HG02642 (cell line): ENCODE results near the gene IL17RD.

Experiments used
- ATAC-seq: cut with Tn5 transposase; IDR thresholded peaks from one replicate; pipeline ENCODE4 v1.9.1; 2021; ENCODE audit warnings: mild to moderate bottlenecking; ENCODE audit not compliant: unreplicated experiment, poor library complexity

Gene IL17RD

DNA sequence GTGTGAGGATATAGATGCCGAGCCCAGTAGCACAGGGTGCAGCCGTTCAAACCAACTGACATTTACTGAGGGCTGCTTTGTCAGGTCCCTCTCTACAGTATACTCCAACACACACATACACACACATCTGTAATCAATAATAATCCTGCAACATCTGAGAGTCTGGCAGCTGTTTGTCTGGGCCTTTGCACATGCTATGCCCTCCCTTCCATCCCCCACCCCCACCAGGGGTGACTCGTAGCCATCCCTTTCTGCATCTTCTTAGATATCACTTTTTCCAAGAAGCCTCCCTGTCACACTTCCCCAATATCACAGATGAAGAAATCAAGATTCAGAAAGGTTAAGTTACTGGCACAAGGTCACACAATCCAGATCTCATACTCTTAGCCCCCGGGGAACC lies 91.0 kb downstream of the IL17RD start:
- ATAC-seq: no peak

DNA sequence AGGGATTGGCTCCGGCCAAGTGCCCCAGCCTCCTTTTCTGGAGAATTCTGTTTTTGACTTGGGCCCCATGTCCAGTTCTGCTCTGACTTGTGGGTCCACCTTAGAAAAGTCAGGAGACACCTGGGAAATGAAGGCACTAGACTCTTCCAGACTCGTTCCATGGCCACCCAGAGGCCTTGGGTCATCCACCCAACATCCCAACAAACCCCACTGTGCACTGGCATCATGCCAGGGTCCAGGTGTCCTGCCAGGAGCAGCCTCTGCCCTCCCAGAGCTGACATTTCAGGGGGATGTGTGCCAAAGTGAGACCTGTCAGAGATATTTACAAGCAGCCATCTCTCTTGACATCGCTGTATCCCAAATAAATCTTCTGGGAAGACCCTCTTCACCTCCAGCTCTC lies 91.5 kb downstream of the IL17RD start:
- no peak for ATAC-seq

- no peak for ATAC-seq
Observed at GRCh38 chr3:57069503-57069902, 95.7 kb downstream of the IL17RD start.

DNA sequence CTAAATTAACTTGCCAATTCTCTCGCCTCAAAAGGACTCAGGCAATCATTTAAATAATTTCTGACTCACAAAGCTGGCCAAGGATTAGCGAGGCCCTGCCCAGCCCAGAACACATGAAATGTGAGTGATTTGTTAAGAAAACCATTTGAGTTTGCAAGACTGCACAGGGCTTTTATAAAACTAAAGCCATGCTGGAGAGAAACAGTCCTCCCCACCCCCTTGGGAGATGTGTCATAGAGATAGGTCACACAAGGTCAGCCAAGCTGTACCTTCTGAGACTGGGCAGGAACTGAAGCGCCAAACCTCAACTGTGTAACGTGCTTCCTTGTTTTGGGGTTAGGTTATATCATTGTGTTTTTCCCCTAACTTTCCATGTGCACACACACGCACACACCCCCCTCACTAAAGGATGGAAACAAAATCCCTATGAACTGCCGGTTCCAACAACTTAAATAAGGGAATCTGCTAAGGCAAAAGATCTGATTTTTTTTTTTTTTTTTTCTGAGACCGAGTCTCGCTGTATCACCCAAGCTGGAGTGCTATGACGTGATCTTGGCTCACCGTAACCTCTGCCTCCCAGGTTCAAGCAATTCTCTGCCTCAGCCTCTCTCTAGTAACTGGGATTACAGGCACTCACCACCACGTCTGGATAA lies 96.6 kb downstream of the IL17RD start:
- peak; percentile 97 for ATAC-seq

- ATAC-seq: no peak
Observed at GRCh38 chr3:57066471-57066870, 98.7 kb downstream of the IL17RD start.

DNA sequence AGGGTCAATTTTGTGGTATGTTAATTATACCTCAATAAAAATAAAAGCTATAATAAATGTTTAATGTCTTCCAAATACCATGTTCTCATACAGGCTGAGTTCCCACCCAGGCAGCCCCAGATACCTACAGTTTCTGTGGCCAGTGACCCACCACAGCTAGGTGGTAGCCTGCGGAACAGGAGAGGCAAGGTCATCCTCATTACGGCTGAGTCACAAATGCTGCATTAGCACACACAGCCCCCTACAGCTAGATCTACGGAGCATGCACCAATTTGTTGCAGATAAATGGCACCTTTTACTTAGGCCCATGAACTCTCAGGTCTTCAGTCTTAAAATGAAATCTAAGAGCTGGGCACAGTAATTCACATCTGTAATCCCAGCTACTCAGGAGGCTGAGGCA lies 99.6 kb downstream of the IL17RD start:
- no peak for ATAC-seq

- no peak for ATAC-seq
Observed at GRCh38 chr3:57064572-57064971, 100.6 kb downstream of the IL17RD start.

- no peak for ATAC-seq
Observed at GRCh38 chr3:57064001-57064400, 101.2 kb downstream of the IL17RD start.

DNA sequence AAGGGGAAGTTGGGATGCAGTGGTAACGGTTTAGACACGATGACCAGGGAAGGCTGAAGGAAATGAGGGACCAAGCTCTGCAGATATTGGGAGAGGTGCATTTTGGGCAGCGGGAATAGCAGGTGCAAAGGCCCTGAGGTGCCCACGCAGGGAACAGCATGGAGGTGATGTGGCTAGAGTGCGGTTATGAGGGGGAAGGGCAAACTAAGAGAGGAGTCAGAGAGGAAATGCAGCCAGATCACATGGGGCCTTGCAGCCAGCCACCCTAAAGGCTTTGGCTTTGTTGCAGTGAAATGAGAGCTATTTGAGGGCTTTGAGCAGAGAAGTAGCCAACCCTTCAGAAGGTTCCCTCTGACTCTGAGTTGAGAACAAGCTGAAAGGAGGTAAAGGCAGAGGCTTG lies 102.1 kb downstream of the IL17RD start:
- ATAC-seq: no peak

DNA sequence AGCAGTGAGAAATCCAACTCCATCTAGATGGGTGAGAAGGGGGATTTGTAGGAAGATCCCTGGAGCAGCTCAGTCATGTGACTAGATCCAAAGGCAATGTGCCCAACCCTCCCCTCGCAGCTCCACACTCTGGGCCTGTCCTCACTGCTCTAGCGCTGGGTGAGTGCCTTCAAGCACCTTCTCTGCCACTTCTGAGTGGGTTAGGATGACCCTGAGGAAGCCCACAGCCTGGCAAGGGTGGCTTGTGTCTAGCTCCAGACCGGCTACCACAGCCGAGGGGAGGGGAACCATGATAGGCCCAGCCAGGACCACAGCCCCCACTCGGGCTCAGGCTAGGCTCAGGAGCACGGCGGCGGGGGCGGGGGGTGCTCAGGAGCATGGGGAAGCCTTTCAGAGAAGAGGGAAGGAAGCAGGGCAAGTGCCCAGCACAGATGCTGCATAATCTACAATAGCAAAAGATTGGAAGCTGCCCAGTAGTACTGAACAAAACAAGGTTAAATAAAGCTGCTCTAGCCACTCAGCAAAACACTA lies 103.0 kb downstream of the IL17RD start:
- no peak for ATAC-seq

DNA sequence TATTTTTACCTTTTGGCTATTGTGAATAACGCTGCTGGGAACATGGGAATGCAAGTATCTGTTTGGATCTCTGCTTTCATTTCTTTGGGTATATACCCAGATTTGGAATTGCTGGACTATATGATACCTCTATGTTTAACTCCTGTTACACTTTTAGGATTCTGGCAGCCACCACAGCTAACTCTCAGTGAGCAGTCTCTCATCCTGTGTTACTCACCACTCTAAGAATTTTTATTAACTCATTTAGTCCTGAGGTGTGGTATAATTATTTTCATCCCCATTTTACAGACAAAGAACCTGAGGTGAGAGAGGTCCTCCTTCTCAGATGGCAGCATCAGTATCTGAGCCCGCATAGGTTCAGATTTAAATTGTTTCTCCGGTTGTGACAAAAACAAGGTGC lies 103.6 kb downstream of the IL17RD start:
- no peak for ATAC-seq

- ATAC-seq: no peak
Observed at GRCh38 chr3:57060089-57060821, 104.9 kb downstream of the IL17RD start, which contains the start of gene SPATA12. Gene SPATA12 (plus strand): TSS chr3:57060664. CDS start chr3:57073695, 13,031 bp downstream.

- ATAC-seq: no peak
Observed at GRCh38 chr3:57059411-57059810, 105.7 kb downstream of the IL17RD start.

GRCh38 chr3:57057351-57057750 lies 107.8 kb downstream of the IL17RD start:
- no peak for ATAC-seq

GRCh38 chr3:57053122-57053521 lies 112.0 kb downstream of the IL17RD start:
- ATAC-seq: no peak

GRCh38 chr3:57052662-57053061 lies 112.5 kb downstream of the IL17RD start:
- no peak for ATAC-seq

DNA sequence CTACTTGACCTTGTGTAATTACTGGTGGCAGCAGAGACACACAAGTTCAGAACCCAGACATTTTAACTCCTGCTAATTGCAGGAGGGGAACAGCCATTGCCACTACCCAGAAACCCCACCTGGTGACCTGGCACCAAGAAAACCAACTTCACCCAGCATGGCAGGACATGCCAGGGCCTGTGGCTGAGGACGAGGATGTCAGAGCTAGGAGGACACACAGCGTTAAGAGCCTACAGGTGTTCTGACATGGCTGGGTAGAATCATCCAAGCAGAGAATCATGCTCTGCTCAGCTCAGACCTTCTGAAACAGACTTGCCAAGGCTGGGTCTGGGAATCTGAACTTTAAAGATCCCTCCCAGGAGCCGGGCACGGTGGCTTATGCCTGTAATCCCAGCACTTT lies 116.4 kb downstream of the IL17RD start:
- ATAC-seq: no peak

DNA sequence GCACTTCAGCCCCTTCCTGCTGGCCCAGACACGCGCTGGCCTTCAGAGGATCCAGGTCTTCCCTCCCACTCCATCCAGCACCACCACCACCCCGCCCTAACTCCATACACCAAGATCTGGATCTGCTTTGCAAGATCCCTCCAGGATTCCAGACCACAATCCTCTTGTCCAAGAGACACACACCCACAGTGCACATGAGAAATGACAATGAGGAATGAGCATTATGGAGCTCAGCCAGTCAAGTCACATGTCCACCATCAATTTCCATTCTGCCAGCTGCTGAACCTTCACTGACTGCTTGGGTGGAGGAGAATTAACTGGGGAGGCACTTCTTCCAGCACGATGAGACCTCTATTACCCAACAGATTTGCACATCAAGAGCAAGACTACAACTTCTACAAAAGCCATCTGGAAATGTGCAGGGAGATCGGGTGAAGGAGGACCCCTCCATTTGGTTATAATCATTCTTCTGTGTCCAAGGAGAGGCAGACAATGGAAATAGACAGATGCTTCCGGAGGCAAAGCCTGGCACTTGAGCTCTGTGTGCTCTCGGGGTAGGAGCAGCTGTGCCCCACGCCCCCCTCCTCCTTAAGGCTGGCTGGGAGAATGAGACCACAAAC lies 117.0 kb downstream of the IL17RD start:
- no peak for ATAC-seq

DNA sequence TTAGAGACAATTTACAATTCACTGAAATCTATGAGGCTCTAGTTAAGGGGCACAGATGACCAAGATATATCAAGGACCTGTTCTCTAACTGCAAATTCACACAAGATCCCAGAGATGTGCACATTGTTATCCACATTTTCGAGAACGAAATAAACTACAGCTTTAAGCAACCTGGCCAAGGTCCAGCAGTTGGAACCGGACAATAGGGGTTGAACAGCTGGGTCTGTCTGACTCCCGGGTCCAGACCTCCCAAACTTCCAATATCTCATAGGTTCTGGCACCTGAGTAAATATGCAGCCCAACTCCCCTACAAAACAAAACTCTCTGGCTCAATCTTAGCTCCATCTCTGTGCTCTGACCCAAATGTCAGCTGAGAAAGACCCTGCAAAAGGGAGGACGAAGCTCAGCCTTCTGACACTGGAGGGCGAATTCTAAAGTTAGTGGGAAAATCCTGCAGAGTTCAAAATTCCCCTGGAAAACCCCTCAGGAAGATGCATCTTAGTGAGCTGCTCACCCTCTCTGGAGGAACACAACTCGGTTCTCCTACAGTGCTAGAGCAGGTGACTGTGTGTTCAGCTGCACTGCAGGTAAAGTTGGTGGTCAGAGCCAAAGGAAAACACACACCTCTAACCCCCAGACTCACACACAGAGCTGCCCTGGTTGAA lies 118.9 kb downstream of the IL17RD start:
- no peak for ATAC-seq

- ATAC-seq: no peak
Observed at GRCh38 chr3:57043518-57043917, 121.6 kb downstream of the IL17RD start.

GRCh38 chr3:57041674-57042073 lies 123.5 kb downstream of the IL17RD start:
- no peak for ATAC-seq
